Measurements from ENCODE around the gene NAV2.

The NAV2 gene

DNA sequence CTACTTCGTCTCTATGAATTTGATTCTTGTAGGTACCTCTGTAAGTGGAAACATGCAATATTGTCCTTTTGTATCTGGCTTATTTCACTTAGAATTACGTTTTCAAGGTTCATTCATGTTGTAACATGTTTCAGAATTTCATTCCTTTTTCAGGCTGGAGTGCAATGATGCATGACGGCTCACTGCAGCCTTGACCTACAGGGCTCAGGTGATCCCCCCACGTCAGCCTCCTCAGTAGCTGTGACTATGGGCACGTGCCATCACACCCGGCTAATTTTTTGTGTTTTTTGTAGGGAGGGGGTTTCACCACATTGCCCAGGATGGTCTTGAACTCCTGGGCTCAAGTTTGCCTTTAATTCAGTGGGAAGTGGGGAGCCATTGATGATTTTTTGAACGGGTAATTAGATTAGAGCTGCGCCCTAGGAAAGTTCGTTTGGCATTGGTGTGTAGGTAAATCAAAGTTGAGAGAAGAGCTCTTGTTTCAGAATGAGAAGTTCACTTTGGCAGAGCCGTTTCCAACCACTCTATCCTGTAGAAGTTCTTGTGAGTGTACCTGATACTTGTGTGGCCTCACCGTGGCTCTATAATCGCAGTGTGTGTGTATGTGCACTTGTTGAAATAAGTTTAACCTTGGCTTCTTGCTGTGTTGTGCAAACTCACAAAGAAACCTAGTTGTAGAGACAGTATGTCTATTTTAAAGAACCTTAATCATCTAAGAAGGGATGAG is 115.9 kb downstream of the NAV2 start:
- TF ChIP-seq, protein P1, sequence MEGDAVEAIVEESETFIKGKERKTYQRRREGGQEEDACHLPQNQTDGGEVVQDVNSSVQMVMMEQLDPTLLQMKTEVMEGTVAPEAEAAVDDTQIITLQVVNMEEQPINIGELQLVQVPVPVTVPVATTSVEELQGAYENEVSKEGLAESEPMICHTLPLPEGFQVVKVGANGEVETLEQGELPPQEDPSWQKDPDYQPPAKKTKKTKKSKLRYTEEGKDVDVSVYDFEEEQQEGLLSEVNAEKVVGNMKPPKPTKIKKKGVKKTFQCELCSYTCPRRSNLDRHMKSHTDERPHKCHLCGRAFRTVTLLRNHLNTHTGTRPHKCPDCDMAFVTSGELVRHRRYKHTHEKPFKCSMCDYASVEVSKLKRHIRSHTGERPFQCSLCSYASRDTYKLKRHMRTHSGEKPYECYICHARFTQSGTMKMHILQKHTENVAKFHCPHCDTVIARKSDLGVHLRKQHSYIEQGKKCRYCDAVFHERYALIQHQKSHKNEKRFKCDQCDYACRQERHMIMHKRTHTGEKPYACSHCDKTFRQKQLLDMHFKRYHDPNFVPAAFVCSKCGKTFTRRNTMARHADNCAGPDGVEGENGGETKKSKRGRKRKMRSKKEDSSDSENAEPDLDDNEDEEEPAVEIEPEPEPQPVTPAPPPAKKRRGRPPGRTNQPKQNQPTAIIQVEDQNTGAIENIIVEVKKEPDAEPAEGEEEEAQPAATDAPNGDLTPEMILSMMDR (IDR thresholded peaks at IDR 0.05; ENCODE audit: low read depth, low read length, missing control alignments) = no peak
- H3K4me3 ChIP-seq (ENCODE audit: low read depth, low read length) = no peak overlapping the region
- peak; percentile 39 for DNase-seq (ENCODE audit: low read depth)

DNA sequence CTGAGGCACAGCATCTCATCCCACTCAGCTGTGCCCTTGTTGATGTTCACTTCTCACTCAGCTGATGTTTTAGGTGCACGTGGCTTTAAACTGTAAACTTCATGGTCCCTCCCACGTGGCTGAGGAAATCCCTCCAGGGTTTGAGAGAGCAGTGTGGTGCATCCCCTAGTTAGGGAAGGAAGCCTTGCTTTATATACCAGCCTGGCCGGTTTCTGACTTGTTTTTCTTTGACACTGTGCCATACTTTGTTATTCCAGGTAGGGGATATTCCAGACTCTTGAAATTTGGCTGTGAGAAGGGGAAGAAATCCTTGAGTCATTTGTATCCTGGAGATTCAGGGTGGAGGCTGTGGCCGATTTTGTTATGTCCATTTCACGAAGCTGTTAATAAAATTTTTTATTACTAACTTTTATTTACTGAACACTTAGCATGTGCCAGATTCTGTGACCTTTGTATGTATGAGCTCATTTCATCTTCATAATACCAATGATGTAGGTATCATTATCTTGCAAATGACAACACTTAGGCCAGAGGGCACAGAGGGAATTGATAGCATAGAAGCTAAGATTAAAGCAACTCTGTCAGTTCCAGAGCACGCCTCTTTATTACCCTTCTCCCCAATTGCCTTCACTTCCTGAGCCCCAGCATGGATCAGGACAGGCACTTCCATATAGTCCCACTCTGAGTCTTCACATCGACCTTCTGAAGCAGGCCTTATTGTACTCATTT is 116.6 kb downstream of the NAV2 start:
- DNase-seq (ENCODE audit: low read depth) = no peak
- H3K4me3 ChIP-seq (ENCODE audit: low read depth, low read length) = no peak overlapping the region
- TF ChIP-seq, protein P1 (IDR thresholded peaks at IDR 0.05; ENCODE audit: low read depth, low read length, missing control alignments) = no peak

GRCh38 chr11:19832086-19832750 is 119.6 kb downstream of the NAV2 start:
- TF ChIP-seq, protein P1 (IDR thresholded peaks at IDR 0.05; ENCODE audit: low read depth, low read length, missing control alignments) = no peak
- no peak overlapping the region for H3K4me3 ChIP-seq (ENCODE audit: low read depth, low read length)
- no peak for DNase-seq (ENCODE audit: low read depth)

- H3K4me3 ChIP-seq (ENCODE audit: low read depth, low read length) = no peak overlapping the region
- DNase-seq (ENCODE audit: low read depth) = no peak
- TF ChIP-seq, protein P1 (IDR thresholded peaks at IDR 0.05; ENCODE audit: low read depth, low read length, missing control alignments) = no peak
Measured at GRCh38 chr11:19832901-19833300, 120.3 kb downstream of the NAV2 start.

GRCh38 chr11:19834771-19835170 is 122.1 kb downstream of the NAV2 start:
- H3K4me3 ChIP-seq (ENCODE audit: low read depth, low read length) = no peak overlapping the region
- no peak for DNase-seq (ENCODE audit: low read depth)
- TF ChIP-seq, protein P1 (IDR thresholded peaks at IDR 0.05; ENCODE audit: low read depth, low read length, missing control alignments) = no peak

GRCh38 chr11:19836666-19837065 is 124.0 kb downstream of the NAV2 start:
- TF ChIP-seq, protein P1 (IDR thresholded peaks at IDR 0.05; ENCODE audit: low read depth, low read length, missing control alignments) = no peak
- DNase-seq (ENCODE audit: low read depth) = no peak
- no peak overlapping the region for H3K4me3 ChIP-seq (ENCODE audit: low read depth, low read length)
